ENCODE results near the gene SLC25A3. TPM values are rescaled to one million over a fixed set of nuclear protein-coding genes. Genes with fewer than 3 reads are reported as not detected.

The SLC25A3 gene
- total and polyA plus RNA-seq, 9 of the 15 experiments (the other 6 are each of a cell fraction or from before 2014, with no cell fraction given) = 264 to 766 (median 495) TPM

- TF ChIP-seq CAMTA2 (CRISPR knock-in tag; conservative IDR thresholded peaks at IDR 0.05) (no peak), PRMT5 (CRISPR knock-in tag; IDR thresholded peaks at IDR 0.05) (no peak), CTBP1 (IDR thresholded peaks at IDR 0.05; ENCODE audit: borderline replicate concordance) (peak; percentile 35; the same call in 1 of the 2 replicates), GABPB1 (CRISPR knock-in tag; IDR thresholded peaks at IDR 0.05) (peak; percentile 85; the same call in 1 of the 2 replicates), TFE3 (CRISPR knock-in tag; IDR thresholded peaks at IDR 0.05) (no peak), HES1 (IDR thresholded peaks at IDR 0.05; ENCODE audit: low read depth) (no peak), ASH1L (IDR thresholded peaks at IDR 0.05; ENCODE audit: borderline replicate concordance, low read depth, partially characterized antibody) (no peak), MLLT1 (IDR thresholded peaks at IDR 0.05) (0 out of 4 replicates have a peak, but pooled peaks have one; percentile 17 to 47), ESRRA (IDR thresholded peaks at IDR 0.05; ENCODE audit: borderline replicate concordance, low read depth) (peak; percentile 98), ZNF318 (IDR thresholded peaks at IDR 0.05; ENCODE audit: borderline replicate concordance in 1 of 2, low read depth in 1 of 2) (no peak), TFAP4 (CRISPR knock-in tag; IDR thresholded peaks at IDR 0.05; ENCODE audit: borderline replicate concordance) (peak; percentile 49; the same call in 1 of the 2 replicates), RBFOX2 (IDR thresholded peaks at IDR 0.05; ENCODE audit: low read depth, low read length) (peak; percentile 99), NR3C1 (CRISPR knock-in tag; IDR thresholded peaks at IDR 0.05) (no peak)
Observed at GRCh38 chr12:98593351-98594049, at the start of gene SLC25A3 (continued).

Measured in K562 (cell line).